ENCODE measurements around the gene NKD1.

GRCh38 chr16:50626868-50627267 lies 78.7 kb downstream of the NKD1 start:
- no peak for TF ChIP-seq POLR2AphosphoS5 (IDR thresholded peaks at IDR 0.05)
- TF ChIP-seq POLR2A (IDR thresholded peaks at IDR 0.05), result no peak

Measured in stomach (tissue), 4 donors.